Measurements from ENCODE around the gene RAB28. TPM values are rescaled to one million over a fixed set of nuclear protein-coding genes. Genes with fewer than 3 reads are reported as not detected.

RAB28 gene
- 18.7 and 20.8 TPM in 2 replicates for total RNA-seq (2021; fragmentation: NEBNext Ultra II Directional; extraction: Animal tissue kit (Norgen Biotek cat#: 25700))
- 10.5 and 16.0 TPM in 2 replicates for polyA plus RNA-seq (2011; rRNA removed)
- 18.4 TPM for polyA plus RNA-seq (2011; cell fraction: cytosol; rRNA removed)
- polyA plus RNA-seq (2011; cell fraction: nucleus; rRNA removed): 8.2 TPM
- polyA plus RNA-seq (2012, experiment 1 of 2): 11.5 to 18.1 TPM (median 12.6 TPM) in 4 replicates
- 3.0 TPM for polyA plus RNA-seq (2012, experiment 2 of 2)
- 13.7 TPM for polyA plus RNA-seq (2013, experiment 1 of 2)
- polyA plus RNA-seq (2013, experiment 2 of 2): 13.7 TPM
- 8.5 and 10.3 TPM in 2 replicates for polyA minus RNA-seq (2011; rRNA and poly(A)+ RNA removed)
- 7.0 TPM for polyA minus RNA-seq (2011; cell fraction: cytosol; rRNA and poly(A)+ RNA removed)
- 23.5 TPM for polyA minus RNA-seq (2011; cell fraction: nucleus; rRNA and poly(A)+ RNA removed)
- long read RNA-seq, experiment 1, transcript RAB28-202 (7 exons, 1,715 nt): major isoform, 13 of 26 reads
- long read RNA-seq, experiment 1, partial matches to known transcripts: 4 of 26 reads
- long read RNA-seq, experiment 1, other reads (novel, unspliced or antisense): 6 of 26 reads
- long read RNA-seq, experiment 2, transcript RAB28-202 (7 exons, 1,715 nt): major isoform, 20 of 41 reads
- long read RNA-seq, experiment 2, transcript RAB28-201 (8 exons, 1,810 nt): minor isoform, 9 of 41 reads
- long read RNA-seq, experiment 2, partial matches to known transcripts: 4 of 41 reads
- long read RNA-seq, experiment 2, other reads (novel, unspliced or antisense): 7 of 41 reads

GRCh38 chr4:13484122-13484748, at the start of gene RAB28:
TSS of gene RAB28 (minus strand) at chr4:13484340.
- Histone ChIP-seq H2BK15ac (ENCODE audit: low read length) (no peak within 1 kb of the TSS), H3K4ac (replicated peaks; ENCODE audit: insufficient read length, low read depth, low read length) (peak within 1 kb of the TSS; percentile 87), H3K9me3 (ENCODE audit: insufficient read depth in 2 of 2, low read depth in 1 of 2, low read length in 1 of 2) (no peaks in the 10 kb centered on the region; a peak in 1 of 4 replicates), H2AK5ac (ENCODE audit: low read depth, low read length) (no peak within 1 kb of the TSS), H3K4me2 (ENCODE audit: insufficient read depth in 1 of 2, low read depth in 2 of 2, low read length in 2 of 2) (peak within 1 kb of the TSS; percentile 89 to 94), H3K27ac (ENCODE audit: low read depth, low read length) (peak within 1 kb of the TSS; percentile 98), H2BK20ac (ENCODE audit: low read length) (peak within 1 kb of the TSS; percentile 62; the same call in 1 of the 2 replicates), H4K8ac (ENCODE audit: extremely low read depth, insufficient read depth, low read length) (peak within 1 kb of the TSS; percentile 98; the same call in 1 of the 2 replicates), H3K56ac (replicated peaks; ENCODE audit: insufficient read length, low read depth, low read length) (peak within 1 kb of the TSS; percentile 98), H3K14ac (ENCODE audit: insufficient read length) (no peak within 1 kb of the TSS), H4K91ac (replicated peaks; ENCODE audit: insufficient read length, low read length) (peak within 1 kb of the TSS; percentile 99), H4K5ac (ENCODE audit: insufficient read length, low read depth, low read length) (peak within 1 kb of the TSS; percentile 98), H3K23me2 (ENCODE audit: low read depth, low read length) (peaks cover 6% of the 10 kb centered on the region; the same call in 1 of the 2 replicates), H3K4me3 (ENCODE audit: extremely low read depth in 1 of 4, insufficient read depth in 2 of 4, low read depth in 3 of 4, low read length in 4 of 4) (peak within 1 kb of the TSS; percentile 75 to 95 (median 84)), H3K18ac (ENCODE audit: extremely low read depth, low read length) (peak within 1 kb of the TSS; percentile 100), H3K79me2 (ENCODE audit: control insufficient read depth in 1 of 2, insufficient read depth in 2 of 2, low read length in 2 of 2) (peaks cover 0 to 34% of the 10 kb centered on the region in 2 experiments; a peak in 2 of 4 replicates), H3K27me3 (replicated peaks in 1 of 4; ENCODE audit: control insufficient read depth in 3 of 4, extremely low read depth in 1 of 4, insufficient read depth in 3 of 4, low read length in 3 of 4) (no peaks in the 10 kb centered on the region), H3K4me1 (replicated peaks in 1 of 4; ENCODE audit: control insufficient read depth in 3 of 4, insufficient read depth in 4 of 4, low read length in 3 of 4) (peaks cover 0 to 5% (median 1%) of the 10 kb centered on the region in 4 experiments; a peak in 3 of 7 replicates), H2BK5ac (ENCODE audit: low read depth, low read length) (peak within 1 kb of the TSS; percentile 100), H2BK120ac (replicated peaks; ENCODE audit: low read depth, low read length) (peak within 1 kb of the TSS; percentile 100), H2BK12ac (ENCODE audit: low read depth, low read length) (peak within 1 kb of the TSS; percentile 95), H3K9ac (replicated peaks in 1 of 4; ENCODE audit: extremely low read depth in 1 of 4, low read depth in 3 of 4, low read length in 3 of 4) (peak within 1 kb of the TSS; percentile 92 to 99 (median 96)), H3K36me3 (ENCODE audit: control insufficient read depth in 2 of 4, insufficient read depth in 4 of 4, low read length in 3 of 4) (no peaks in the 10 kb centered on the region), H2AFZ (ENCODE audit: low read length) (peak within 1 kb of the TSS; percentile 96), H3K23ac (ENCODE audit: insufficient read length) (no peak within 1 kb of the TSS), H3K79me1 (ENCODE audit: low read depth, low read length) (no peaks in the 10 kb centered on the region), H4K20me1 (replicated peaks in 1 of 2; ENCODE audit: control insufficient read depth in 1 of 2, insufficient read depth in 2 of 2, low read length in 2 of 2) (no peaks in the 10 kb centered on the region)
- DNase-seq (ENCODE audit: low read depth in 1 of 2, low spot score in 2 of 2): peak; percentile 58 to 93
- ChIA-PET POLR2A (ENCODE audit: partially characterized antibody) (interaction anchor here (0.7 to 1.3 kb wide), 7 partner anchors 11 to 59 kb away, joined by 3 to 6 read pairs (median 4); no protein-coding TSS in a partner anchor), CTCF (ENCODE audit: partially characterized antibody) (interaction anchor here (0.8 to 1.9 kb wide), 3 partner anchors 37 to 53 kb away, joined by 3 to 6 read pairs (median 5); no protein-coding TSS in a partner anchor)
- FAIRE-seq: no peak
- WGBS, 2 experiments (ENCODE audit: extremely low coverage in 1 of 2, insufficient coverage in 1 of 2, insufficient read length in 1 of 2, insufficient replicate concordance in 2 of 2, low coverage in 1 of 2, low lambda C conversion rate in 2 of 2, missing lambda C conversion rate in 1 of 2): 1% methylated on average over 28 of the region's 59 CpGs; no CpG with 5 or more reads in 1 of the 2 experiments
- TF ChIP-seq SP1 (IDR thresholded peaks at IDR 0.05; ENCODE audit: low read depth, low read length) (no peak; the same call in 1 of the 2 replicates), ASH2L (IDR thresholded peaks at IDR 0.05; ENCODE audit: low read length) (peak; percentile 72), RXRA (IDR thresholded peaks at IDR 0.05; ENCODE audit: insufficient read depth, low read depth, low read length) (no peak), GABPA (IDR thresholded peaks at IDR 0.05; ENCODE audit: borderline replicate concordance, insufficient read depth, low read length) (no peak), YY1 (IDR thresholded peaks at IDR 0.05; ENCODE audit: low read depth, low read length) (peak; percentile 93)
- TF ChIP-seq, protein P1, sequence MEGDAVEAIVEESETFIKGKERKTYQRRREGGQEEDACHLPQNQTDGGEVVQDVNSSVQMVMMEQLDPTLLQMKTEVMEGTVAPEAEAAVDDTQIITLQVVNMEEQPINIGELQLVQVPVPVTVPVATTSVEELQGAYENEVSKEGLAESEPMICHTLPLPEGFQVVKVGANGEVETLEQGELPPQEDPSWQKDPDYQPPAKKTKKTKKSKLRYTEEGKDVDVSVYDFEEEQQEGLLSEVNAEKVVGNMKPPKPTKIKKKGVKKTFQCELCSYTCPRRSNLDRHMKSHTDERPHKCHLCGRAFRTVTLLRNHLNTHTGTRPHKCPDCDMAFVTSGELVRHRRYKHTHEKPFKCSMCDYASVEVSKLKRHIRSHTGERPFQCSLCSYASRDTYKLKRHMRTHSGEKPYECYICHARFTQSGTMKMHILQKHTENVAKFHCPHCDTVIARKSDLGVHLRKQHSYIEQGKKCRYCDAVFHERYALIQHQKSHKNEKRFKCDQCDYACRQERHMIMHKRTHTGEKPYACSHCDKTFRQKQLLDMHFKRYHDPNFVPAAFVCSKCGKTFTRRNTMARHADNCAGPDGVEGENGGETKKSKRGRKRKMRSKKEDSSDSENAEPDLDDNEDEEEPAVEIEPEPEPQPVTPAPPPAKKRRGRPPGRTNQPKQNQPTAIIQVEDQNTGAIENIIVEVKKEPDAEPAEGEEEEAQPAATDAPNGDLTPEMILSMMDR (IDR thresholded peaks at IDR 0.05; ENCODE audit: control extremely low read depth in 1 of 3, insufficient read depth in 1 of 3, low read depth in 1 of 3, low read length in 3 of 3): no peak

All from H1 (cell line).